Smooth muscle cell (in vitro differentiated cells): ENCODE data around the gene ARHGAP5. TPM values are rescaled to one million over a fixed set of nuclear protein-coding genes. Genes with fewer than 3 reads are reported as not detected.
A peak's percentile ranks its signal among the peaks of the same experiment; 100 is the strongest.

Experiments used
- DNase-seq: peaks from one replicate; lab custom pipeline; 2025; ENCODE audit not compliant: unreplicated experiment; lab: John Stamatoyannopoulos, UW
- H2AFZ ChIP-seq: fragments of 200-600 bp; sonication (generic); 2 replicates; pipeline ENCODE4 v1.6.0; 2016; ENCODE audit warnings: antibody characterized with exemption, low read depth, mild to moderate bottlenecking
- H3F3A ChIP-seq: fragments of 200-600 bp; sonication (generic); 2 replicates; pipeline ENCODE4 v1.6.0; 2017; ENCODE audit warnings: antibody characterized with exemption, low read depth
- H3K27ac ChIP-seq: fragments of 200-600 bp; sonication (generic); 2 replicates; pipeline ENCODE4 v1.5.1; 2016; ENCODE audit warnings: low read depth, mild to moderate bottlenecking
- H3K27me3 ChIP-seq: fragments of 200-600 bp; sonication (generic); 2 replicates; pipeline ENCODE4 v1.6.1; 2016; ENCODE audit warnings: low read depth, mild to moderate bottlenecking
- H3K36me3 ChIP-seq: fragments of 200-600 bp; sonication (generic); 2 replicates; pipeline ENCODE4 v1.5.1; 2016; ENCODE audit warnings: low read depth
- H3K4me1 ChIP-seq: fragments of 200-600 bp; sonication (generic); 2 replicates; pipeline ENCODE4 v1.5.1; 2016; ENCODE audit warnings: low read depth
- H3K4me2 ChIP-seq: fragments of 200-600 bp; sonication (generic); 2 replicates; pipeline ENCODE4 v1.6.0; 2016; ENCODE audit warnings: mild to moderate bottlenecking
- H3K4me3 ChIP-seq: fragments of 200-600 bp; sonication (generic); 2 replicates; pipeline ENCODE4 v1.5.1; 2016; ENCODE audit warnings: mild to moderate bottlenecking
- H3K79me2 ChIP-seq: fragments of 200-600 bp; sonication (generic); 2 replicates; pipeline ENCODE4 v1.6.0; 2016; ENCODE audit warnings: low read depth, mild to moderate bottlenecking
- H3K9ac ChIP-seq: fragments of 200-600 bp; sonication (generic); 2 replicates; pipeline ENCODE4 v1.6.0; 2016; ENCODE audit warnings: low read depth
- H3K9me3 ChIP-seq: fragments of 200-600 bp; sonication (generic); replicated peaks from 2 replicates; pipeline ENCODE4 v1.5.1; 2016; ENCODE audit warnings: low read depth
- H4K20me1 ChIP-seq: fragments of 200-600 bp; sonication (generic); 2 replicates; pipeline ENCODE4 v1.6.0; 2016; ENCODE audit warnings: low read depth
- CTCF ChIP-seq: fragments of 200-600 bp; sonication (generic); IDR thresholded peaks from 2 replicates; pipeline ENCODE4 v1.5.1; 2017; ENCODE audit warnings: borderline replicate concordance, mild to moderate bottlenecking, antibody characterized with exemption; ENCODE audit not compliant: insufficient read depth, poor library complexity, severe bottlenecking
- WGBS: methylation state at CpG from one replicate; pipeline ENCODE4 v1.1.7; 2016; ENCODE audit warnings: low lambda C conversion rate; 5-methylcytosine and 5-hydroxymethylcytosine counted together
- polyA plus RNA-seq: library from polyadenylated mRNA; unstranded; fragments of >200 nt; fragmentation: Nextera tagmentation; extraction: Ambion mirVana; gene quantifications from 2 replicates; pipeline ENCODE4 v1.2.1, GENCODE V29; 2016
- total RNA-seq: library from RNA; depleted of rRNA; stranded (reverse); fragments of >200 nt; gene quantifications from 2 replicates; pipeline ENCODE4 v1.2.3, GENCODE V29; 2014

The ARHGAP5 gene
- total and polyA plus RNA-seq, 2 experiments from 2014 or later, result 24.1 to 217 TPM

GRCh38 chr14:32203928-32204357 is 126.8 kb downstream of the ARHGAP5 start:
- H3K27ac ChIP-seq, result peak overlapping the region; percentile 93
- WGBS, result 20% methylated on average over 14 of the region's 14 CpGs
- no peaks in the 10 kb centered on the region for H3K4me1 ChIP-seq

GRCh38 chr14:32205554-32205953 is 128.4 kb downstream of the ARHGAP5 start:
- WGBS, result 92% methylated on average over 3 of the region's 3 CpGs
- H4K20me1 ChIP-seq, result no peaks in the 10 kb centered on the region

More at GRCh38 chr14:32203928-32204357, 126.8 kb downstream of the ARHGAP5 start:
- Histone ChIP-seq H3F3A (peaks cover 10% of the 10 kb centered on the region), H4K20me1 (no peaks in the 10 kb centered on the region), H3K9me3 (no peaks in the 10 kb centered on the region), H3K4me2 (peak overlapping the region; percentile 93), H3K36me3 (no peaks in the 10 kb centered on the region), H2AFZ (peak overlapping the region; percentile 98), H3K79me2 (no peaks in the 10 kb centered on the region), H3K27me3 (no peaks in the 10 kb centered on the region), H3K4me3 (peak overlapping the region; percentile 80), H3K9ac (peak overlapping the region; percentile 99)
- no peak for DNase-seq
- no peak for TF ChIP-seq CTCF

DNA sequence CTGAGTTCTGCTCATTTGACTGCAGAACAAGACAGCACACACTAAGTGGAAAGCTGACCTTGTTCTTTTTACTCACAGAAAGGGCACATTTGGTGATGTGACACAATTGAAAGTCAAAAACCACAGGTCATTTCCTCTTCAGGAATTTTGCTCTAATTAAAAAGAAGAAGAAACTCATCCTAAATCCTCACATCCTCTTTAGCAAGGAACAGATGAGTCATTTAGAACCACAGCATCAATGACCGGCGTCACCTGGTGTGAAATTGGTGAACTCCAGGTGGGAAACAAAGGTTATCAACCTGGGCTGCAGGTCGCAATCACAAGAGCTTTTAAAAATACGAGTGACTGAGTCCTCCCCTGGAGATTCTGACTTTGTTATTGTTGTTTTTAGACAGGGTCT is 128.9 kb downstream of the ARHGAP5 start:
- H3F3A ChIP-seq, result peaks cover 4% of the 10 kb centered on the region
- H3K36me3 ChIP-seq, result no peaks in the 10 kb centered on the region
- H3K79me2 ChIP-seq, result no peaks in the 10 kb centered on the region
- H3K4me1 ChIP-seq, result no peaks in the 10 kb centered on the region
- H4K20me1 ChIP-seq, result no peaks in the 10 kb centered on the region
- DNase-seq, result no peak
- no peak overlapping the region for H3K27ac ChIP-seq
- TF ChIP-seq CTCF, result no peak
- no peak overlapping the region for H3K4me3 ChIP-seq
- no peak overlapping the region for H3K4me2 ChIP-seq
- H3K9ac ChIP-seq, result no peak overlapping the region
- 46% methylated on average over 4 of the region's 4 CpGs for WGBS
- no peaks in the 10 kb centered on the region for H3K9me3 ChIP-seq
- no peaks in the 10 kb centered on the region for H3K27me3 ChIP-seq
- H2AFZ ChIP-seq, result no peak overlapping the region

More at GRCh38 chr14:32205554-32205953, 128.4 kb downstream of the ARHGAP5 start:
- Histone ChIP-seq H3K9ac (no peak overlapping the region), H3K4me3 (no peak overlapping the region), H2AFZ (no peak overlapping the region), H3K79me2 (no peaks in the 10 kb centered on the region), H3F3A (peaks cover 8% of the 10 kb centered on the region), H3K4me1 (no peaks in the 10 kb centered on the region), H3K36me3 (no peaks in the 10 kb centered on the region), H3K27me3 (no peaks in the 10 kb centered on the region), H3K4me2 (no peak overlapping the region), H3K9me3 (no peaks in the 10 kb centered on the region), H3K27ac (no peak overlapping the region)
- no peak for TF ChIP-seq CTCF
- no peak for DNase-seq

GRCh38 chr14:32206552-32206951 is 129.4 kb downstream of the ARHGAP5 start:
- H3K36me3 ChIP-seq, result no peaks in the 10 kb centered on the region
- no peak for TF ChIP-seq CTCF
- H2AFZ ChIP-seq, result no peak overlapping the region
- WGBS, result 80% methylated on average over 2 of the region's 2 CpGs
- DNase-seq, result no peak
- H3K4me3 ChIP-seq, result no peak overlapping the region
- H3K27me3 ChIP-seq, result no peaks in the 10 kb centered on the region
- no peaks in the 10 kb centered on the region for H3K9me3 ChIP-seq
- no peak overlapping the region for H3K4me2 ChIP-seq
- H3K9ac ChIP-seq, result no peak overlapping the region
- H3K79me2 ChIP-seq, result no peaks in the 10 kb centered on the region
- no peak overlapping the region for H3K27ac ChIP-seq
- H4K20me1 ChIP-seq, result no peaks in the 10 kb centered on the region
- H3F3A ChIP-seq, result peaks cover 3% of the 10 kb centered on the region
- H3K4me1 ChIP-seq, result no peaks in the 10 kb centered on the region
